NCI-H82 treated with DMSO at 0.1 percent for 48 hours (cell line): ENCODE results near the gene TENT4A.
"Not testable (repeated sequence)": the region's sequence is repeated elsewhere in the genome, so short reads cannot be mapped to it uniquely, and the experiment has no call there.

Experiments used
- DNase-seq: peaks from one replicate; lab custom pipeline; 2025; ENCODE audit not compliant: unreplicated experiment; lab: John Stamatoyannopoulos, UW

TENT4A gene

GRCh38 chr5:6713274-6714225 lies at the start of gene TENT4A:
TENT4A (plus strand) TSS chr5:6713432; CDS start chr5:6713984, 552 bp downstream.
- DNase-seq: no peak

DNA sequence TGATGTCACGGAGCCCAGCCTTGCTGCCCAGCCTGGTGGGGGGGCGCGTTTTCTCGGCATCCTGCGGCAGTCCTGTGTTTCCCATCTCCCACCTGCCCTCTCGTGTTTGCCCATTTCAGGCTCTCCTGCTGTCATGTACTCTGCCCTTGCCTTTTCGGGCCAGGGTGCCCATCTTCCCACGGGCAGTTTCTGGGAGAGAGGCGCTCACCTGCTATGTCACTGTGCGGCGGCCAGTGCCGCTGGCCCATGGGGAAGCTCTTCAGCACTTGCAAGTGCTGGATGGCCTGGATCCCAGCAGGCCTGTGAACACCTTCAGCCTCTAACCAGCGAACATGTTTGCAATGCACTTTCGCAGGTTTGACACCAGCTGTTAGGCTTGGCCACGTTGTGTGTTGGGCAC lies 46.5 kb upstream of the TENT4A start:
- no peak for DNase-seq

DNA sequence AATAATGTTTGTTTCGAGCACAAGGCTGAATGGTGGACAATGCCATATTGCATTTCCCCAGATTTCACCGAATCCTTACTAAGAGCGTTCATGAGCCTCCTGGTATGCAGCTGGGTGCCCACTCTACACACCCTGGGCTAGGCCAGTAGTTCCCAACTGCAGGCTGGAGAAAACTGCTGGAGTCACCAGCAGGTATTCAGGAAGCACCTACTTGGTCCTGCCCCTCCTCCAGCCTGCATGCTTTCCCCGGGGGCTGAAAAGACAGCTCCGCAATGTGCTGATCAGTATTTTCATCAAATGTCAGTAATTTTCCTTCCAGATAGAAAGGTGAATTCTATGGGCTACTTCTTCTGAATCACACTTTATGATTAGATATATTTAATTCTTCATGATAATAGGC lies 45.6 kb upstream of the TENT4A start:
- DNase-seq: no peak

DNA sequence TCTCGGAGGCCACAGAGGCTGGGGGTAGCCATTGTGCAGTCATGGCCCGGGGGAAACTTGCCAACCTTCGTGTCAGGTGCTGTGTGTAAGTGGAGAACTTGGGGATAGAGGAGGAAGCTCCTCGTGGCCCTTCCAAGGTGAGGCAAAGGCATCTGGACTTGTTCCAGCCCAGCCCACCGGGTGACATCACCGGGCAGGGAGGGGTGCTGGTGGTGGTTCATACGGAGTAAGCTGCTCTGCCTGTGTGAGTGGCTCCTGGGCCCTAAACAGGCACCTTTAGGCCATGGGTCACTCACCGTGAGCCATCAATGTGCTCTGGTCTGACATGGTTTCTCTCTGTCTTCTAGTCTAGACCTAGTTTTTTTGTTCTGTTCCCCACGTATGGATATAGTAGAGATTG lies 44.5 kb upstream of the TENT4A start:
- DNase-seq: not testable (repeated sequence)

- no peak for DNase-seq
These were observed 40.2 kb upstream of the TENT4A start for GRCh38 chr5:6673031-6673430.

GRCh38 chr5:6673963-6674362 lies 39.3 kb upstream of the TENT4A start:
- DNase-seq: no peak

- no peak for DNase-seq
These were observed 38.8 kb upstream of the TENT4A start for GRCh38 chr5:6674421-6674820.

DNA sequence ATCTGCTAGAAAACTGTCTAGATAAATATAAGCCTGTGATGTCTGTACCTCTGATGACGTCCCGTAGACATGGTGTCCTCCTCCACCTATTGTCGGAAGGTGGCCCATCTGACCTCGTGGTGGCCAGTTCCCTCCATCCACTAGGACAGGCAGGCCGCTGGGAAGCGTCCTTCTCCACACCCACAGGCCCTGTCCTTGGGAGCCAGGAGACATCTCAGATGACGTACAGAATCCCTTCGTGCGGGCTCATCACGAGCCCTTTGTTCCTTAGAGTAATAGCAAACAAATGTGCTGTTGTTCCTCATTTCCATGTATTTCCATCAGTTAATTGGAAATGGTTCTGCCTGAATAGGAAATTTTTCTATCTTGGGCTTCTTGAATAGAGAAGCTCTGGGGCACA lies 38.3 kb upstream of the TENT4A start:
- no peak for DNase-seq

- DNase-seq: no peak
These were observed 37.3 kb upstream of the TENT4A start for GRCh38 chr5:6675784-6676491.

- no peak for DNase-seq
These were observed 36.5 kb upstream of the TENT4A start for GRCh38 chr5:6676702-6677101.

DNA sequence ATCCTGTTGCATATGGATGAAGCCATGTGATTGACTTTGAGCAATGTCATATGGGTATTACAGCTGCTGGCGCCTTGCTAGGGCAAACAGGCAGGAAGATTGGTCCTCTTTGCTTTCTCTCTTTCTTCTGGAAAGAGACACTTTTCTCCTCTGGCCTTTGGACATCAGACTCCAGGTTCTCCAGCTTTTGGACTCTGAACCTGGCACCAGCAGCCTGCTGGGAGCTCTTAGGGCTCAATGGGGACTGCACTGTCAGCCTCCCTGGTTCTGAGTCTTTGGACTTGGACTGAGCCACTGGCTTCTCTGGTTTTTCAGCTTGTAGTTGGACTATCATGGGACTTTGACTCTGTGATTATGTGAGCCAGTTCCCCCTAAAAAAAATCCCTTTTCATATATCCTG lies 34.8 kb upstream of the TENT4A start:
- no peak for DNase-seq

DNA sequence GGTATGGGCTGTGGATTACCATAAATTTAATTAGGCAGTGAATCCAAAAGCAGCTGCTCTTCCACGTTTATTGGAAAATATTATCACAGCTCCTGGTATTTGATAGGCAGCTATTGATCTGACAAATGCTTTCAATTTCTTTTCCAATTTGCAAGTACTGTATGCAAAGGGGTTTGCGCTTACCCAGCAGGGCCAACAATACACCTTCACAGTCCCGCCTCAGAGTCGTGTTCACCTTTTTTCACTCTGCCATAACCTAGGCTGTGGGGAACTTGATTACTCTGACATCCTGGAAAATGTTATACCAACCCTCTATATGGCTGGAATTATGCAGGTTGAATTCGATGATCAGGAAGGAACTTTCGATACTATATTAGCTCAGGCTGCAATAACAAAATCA lies 32.3 kb upstream of the TENT4A start:
- no peak for DNase-seq

DNA sequence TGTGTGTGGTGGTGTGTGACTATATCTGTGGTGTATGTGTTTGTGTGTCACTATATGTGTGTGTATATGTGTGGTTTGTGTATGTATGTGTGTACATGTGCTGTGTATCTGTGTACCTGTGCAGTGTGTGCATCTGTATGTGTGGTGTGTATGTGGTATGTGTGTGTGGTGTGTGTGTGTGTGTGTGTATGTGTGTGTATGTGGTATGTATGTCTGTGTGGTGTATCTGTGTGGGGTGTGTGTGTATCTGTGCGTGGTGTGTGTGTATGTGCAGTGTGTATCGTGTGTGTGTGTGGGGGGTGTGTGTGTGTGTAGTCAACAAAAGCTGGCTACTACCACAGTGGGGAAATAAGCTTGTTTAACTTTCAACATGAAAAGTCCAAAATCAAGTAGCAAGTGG lies 31.6 kb upstream of the TENT4A start:
- DNase-seq: no peak

DNA sequence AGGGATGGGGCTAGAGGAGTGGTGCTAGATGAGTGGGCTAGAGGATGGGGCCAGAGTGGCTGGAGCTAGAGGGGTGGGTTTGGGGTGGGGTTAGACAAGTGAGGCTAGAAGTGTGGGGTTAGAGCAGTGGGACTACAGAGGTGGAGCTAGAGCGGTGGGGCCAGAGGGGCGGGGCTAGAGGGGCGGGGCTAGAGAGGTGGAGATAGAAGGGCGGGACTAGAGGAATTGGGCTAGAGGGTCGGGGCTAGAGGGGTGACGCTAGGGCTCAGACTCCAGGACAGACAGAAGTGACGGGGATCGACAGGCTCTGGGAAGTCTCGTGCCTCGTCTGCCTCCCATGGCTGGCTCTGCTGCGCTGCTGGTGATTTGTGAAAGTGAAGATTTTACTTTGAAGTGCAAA lies 31.0 kb upstream of the TENT4A start:
- DNase-seq: no peak

DNA sequence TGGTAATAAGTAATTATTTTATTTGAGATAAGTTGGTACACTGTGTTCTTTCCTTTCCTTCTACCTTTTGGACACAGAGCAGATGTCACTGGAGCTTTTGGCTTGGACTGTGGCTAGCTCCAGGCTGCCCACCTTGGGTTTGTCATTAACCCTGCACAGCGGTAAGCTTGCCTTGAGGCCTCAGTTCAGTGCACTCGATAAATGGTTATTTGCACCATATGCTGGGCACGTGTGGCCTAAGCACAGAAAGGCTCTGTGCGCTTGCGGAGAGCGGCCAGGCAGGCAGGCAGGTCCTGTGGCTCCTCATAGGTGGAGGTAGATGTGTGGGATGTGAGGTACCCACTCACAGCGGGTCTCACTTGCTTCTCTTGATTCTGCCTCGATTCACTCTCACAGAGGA lies 30.0 kb upstream of the TENT4A start:
- DNase-seq: no peak

DNA sequence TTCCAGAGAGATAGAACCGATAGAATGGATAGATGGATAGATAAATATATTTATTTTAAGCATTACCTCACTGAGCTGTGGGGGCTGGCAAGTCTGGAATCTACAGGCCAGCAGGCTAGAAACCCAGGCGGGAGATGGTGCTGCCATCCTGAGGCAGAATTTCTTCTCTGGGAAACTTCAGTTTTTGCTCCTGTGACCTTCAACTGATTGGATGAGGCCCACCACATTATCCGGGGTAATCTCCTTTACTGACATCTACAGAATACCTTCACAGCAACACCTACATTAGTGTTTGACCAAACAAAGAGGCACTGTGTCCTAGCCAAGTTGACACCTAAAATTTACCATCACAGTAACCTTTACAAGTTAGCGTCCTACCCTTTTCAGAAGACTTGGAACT lies 29.2 kb upstream of the TENT4A start:
- no peak for DNase-seq

- DNase-seq: no peak
These were observed 26.7 kb upstream of the TENT4A start for GRCh38 chr5:6686501-6686900.

GRCh38 chr5:6686915-6687409 lies 26.3 kb upstream of the TENT4A start:
- no peak for DNase-seq

GRCh38 chr5:6687505-6687904 lies 25.7 kb upstream of the TENT4A start:
- DNase-seq: no peak

DNA sequence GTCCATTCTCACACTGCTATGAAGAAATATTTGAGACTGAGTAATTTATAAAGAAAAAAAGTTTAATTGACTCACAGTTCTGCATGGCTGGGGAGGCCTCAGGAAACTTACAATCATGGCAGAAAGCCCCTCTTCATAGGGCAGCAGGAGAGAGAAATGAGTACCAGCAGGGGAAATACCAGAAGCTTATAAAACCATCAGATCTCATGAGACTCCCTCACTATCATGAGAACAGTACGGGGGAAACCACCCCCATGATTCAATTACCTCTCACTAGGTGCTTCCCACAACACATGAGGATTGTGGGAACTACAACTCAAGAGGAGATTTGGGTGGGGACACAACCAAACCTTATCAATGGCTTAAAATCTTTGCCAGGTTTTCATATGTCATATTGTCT lies 20.3 kb upstream of the TENT4A start:
- no peak for DNase-seq

DNA sequence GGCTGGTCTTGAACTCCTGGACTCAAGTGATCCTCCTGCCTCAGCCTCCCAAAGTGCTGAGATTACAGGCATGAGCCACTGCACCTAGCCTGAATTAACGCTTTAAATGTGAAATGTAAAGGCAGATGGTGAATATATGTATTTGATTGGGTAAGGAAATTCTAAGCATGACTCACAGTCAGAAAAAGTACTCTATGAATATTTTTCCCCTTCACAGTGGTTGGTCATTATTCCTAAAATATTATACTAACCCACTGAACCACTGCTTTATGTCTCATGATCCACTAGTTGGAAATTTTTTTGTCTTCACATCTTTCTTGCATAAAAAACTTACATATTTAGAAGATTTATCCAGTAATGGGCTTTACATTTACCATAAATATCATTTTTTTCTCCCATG lies 14.5 kb upstream of the TENT4A start:
- DNase-seq: no peak

DNA sequence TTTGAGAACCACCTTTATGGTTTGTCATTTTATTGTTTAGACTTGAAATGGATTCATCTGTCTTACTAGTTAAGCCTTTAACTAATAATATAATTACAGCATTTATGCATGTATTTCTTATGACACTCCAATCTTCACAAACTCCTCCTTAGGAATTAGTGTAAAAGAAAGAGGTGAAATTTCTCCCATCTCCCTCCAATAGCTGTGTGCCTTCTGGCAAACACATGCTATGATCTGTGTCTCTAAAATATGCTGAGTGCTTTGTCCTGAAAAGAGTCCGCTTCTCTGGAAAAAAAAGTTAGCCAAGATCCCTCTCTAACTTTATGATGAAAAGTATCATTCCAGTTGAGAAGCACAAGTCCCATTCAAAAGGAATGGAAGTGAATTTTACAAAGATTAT lies 13.9 kb upstream of the TENT4A start:
- no peak for DNase-seq
